ENCODE measurements around the gene MTAP.
A peak's percentile ranks its signal among the peaks of the same experiment; 100 is the strongest.

MTAP gene

GRCh38 chr9:21806644-21807043 lies 4.2 kb downstream of the MTAP start:
- no peak for DNase-seq

- DNase-seq = no peak
These were observed 8.0 kb downstream of the MTAP start for GRCh38 chr9:21810388-21810787.

GRCh38 chr9:21810881-21811280 lies 8.4 kb downstream of the MTAP start:
- no peak for DNase-seq

- no peak for DNase-seq
These were observed 9.5 kb downstream of the MTAP start for GRCh38 chr9:21811914-21812313.

GRCh38 chr9:21812415-21812814 lies 10.0 kb downstream of the MTAP start:
- no peak for DNase-seq

GRCh38 chr9:21812946-21813568 lies 10.6 kb downstream of the MTAP start:
- peak; percentile 28 for DNase-seq

- DNase-seq = peak; percentile 4
These were observed 11.4 kb downstream of the MTAP start for GRCh38 chr9:21813575-21814473.

GRCh38 chr9:21815643-21816042 lies 13.2 kb downstream of the MTAP start:
- DNase-seq = no peak

- no peak for DNase-seq
These were observed 14.7 kb downstream of the MTAP start for GRCh38 chr9:21817176-21817575.

- no peak for DNase-seq
These were observed 23.2 kb downstream of the MTAP start for GRCh38 chr9:21825637-21826036.

GRCh38 chr9:21828853-21829410 lies 26.5 kb downstream of the MTAP start:
- DNase-seq = no peak

GRCh38 chr9:21830589-21830988 lies 28.2 kb downstream of the MTAP start:
- no peak for DNase-seq

GRCh38 chr9:21831841-21832509 lies 29.5 kb downstream of the MTAP start:
- DNase-seq = no peak

- no peak for DNase-seq
These were observed 30.8 kb downstream of the MTAP start for GRCh38 chr9:21833090-21833801.

GRCh38 chr9:21835121-21835520 lies 32.7 kb downstream of the MTAP start:
- no peak for DNase-seq

GRCh38 chr9:21836437-21837161 lies 34.2 kb downstream of the MTAP start:
- no peak for DNase-seq

- no peak for DNase-seq
These were observed 35.1 kb downstream of the MTAP start for GRCh38 chr9:21837501-21837900.

GRCh38 chr9:21840647-21841046 lies 38.2 kb downstream of the MTAP start:
- no peak for DNase-seq

- no peak for DNase-seq
These were observed 38.7 kb downstream of the MTAP start for GRCh38 chr9:21841133-21841532.

GRCh38 chr9:21848615-21849014 lies 46.2 kb downstream of the MTAP start:
- DNase-seq = no peak

GRCh38 chr9:21852754-21853153 lies 50.3 kb downstream of the MTAP start:
- DNase-seq = no peak

- DNase-seq = no peak
These were observed 51.0 kb downstream of the MTAP start for GRCh38 chr9:21853414-21853813.

Data from NCI-H2171 (cell line).